Nephron (organoid): ENCODE data around the gene SOX11.

Experiments
- H3K27ac Mint-ChIP-seq, 3 experiments: 2 replicates each; pipeline ENCODE4 v1.8.0; 2020; ENCODE audit warnings: mixed read lengths in 3 of 3, mild to moderate bottlenecking in 2 of 3, moderate library complexity in 1 of 3
- H3K27me3 Mint-ChIP-seq: 2 replicates; pipeline ENCODE4 v1.8.0; 2021; ENCODE audit warnings: low read depth, mild to moderate bottlenecking, moderate library complexity, mixed read lengths
- H3K36me3 Mint-ChIP-seq: 2 replicates; pipeline ENCODE4 v1.8.0; 2020; ENCODE audit warnings: low read depth, mixed read lengths
- H3K4me1 Mint-ChIP-seq: 2 replicates; pipeline ENCODE4 v1.8.0; 2020; ENCODE audit warnings: mixed read lengths
- H3K4me3 Mint-ChIP-seq, 3 experiments: 2 replicates each; pipeline ENCODE4 v1.8.0; 2020; ENCODE audit warnings: mild to moderate bottlenecking in 3 of 3, mixed read lengths in 3 of 3, moderate library complexity in 2 of 3
- H3K9me3 Mint-ChIP-seq: 2 replicates; pipeline ENCODE4 v1.8.0; 2020; ENCODE audit warnings: mixed read lengths
- CTCF ChIP-seq, 3 experiments: fragments of 200-600 bp; sonication (generic); IDR thresholded peaks; one replicate each; pipeline ENCODE4 v1.5.0; 2021; ENCODE audit warnings: antibody characterized with exemption in 3 of 3; ENCODE audit not compliant: unreplicated experiment in 3 of 3

The SOX11 gene

GRCh38 chr2:5689750-5690149 lies 2.4 kb upstream of the SOX11 start:
- Mint-ChIP-seq H3K4me1 (peaks cover 14% of the 10 kb centered on the region), H3K9me3 (no peaks in the 10 kb centered on the region)

GRCh38 chr2:5690286-5690685 lies 1.9 kb upstream of the SOX11 start:
- Mint-ChIP-seq H3K4me3 (peak overlapping the region; percentile 96 to 99 (median 98)), H3K27me3 (peaks cover 21% of the 10 kb centered on the region), H3K9me3 (no peaks in the 10 kb centered on the region), H3K4me1 (peaks cover 14% of the 10 kb centered on the region), H3K27ac (peak overlapping the region; percentile 94 to 99 (median 97)), H3K36me3 (peaks cover 8% of the 10 kb centered on the region)
- TF ChIP-seq CTCF (IDR thresholded peaks at IDR 0.05; ENCODE audit: unreplicated experiment in 3 of 3), result no peak

More at GRCh38 chr2:5689750-5690149, 2.4 kb upstream of the SOX11 start:
- peaks cover 4% of the 10 kb centered on the region for H3K36me3 Mint-ChIP-seq
- peaks cover 21% of the 10 kb centered on the region for H3K27me3 Mint-ChIP-seq
- TF ChIP-seq CTCF (IDR thresholded peaks at IDR 0.05; ENCODE audit: unreplicated experiment in 3 of 3), result no peak
- H3K27ac Mint-ChIP-seq, result peak overlapping the region; percentile 94 to 99 (median 97)
- peak overlapping the region; percentile 96 to 99 (median 98) for H3K4me3 Mint-ChIP-seq

GRCh38 chr2:5690718-5691220 lies 1.4 kb upstream of the SOX11 start:
- peak overlapping the region; percentile 94 to 99 (median 97) for H3K27ac Mint-ChIP-seq
- peaks cover 12% of the 10 kb centered on the region for H3K36me3 Mint-ChIP-seq
- H3K27me3 Mint-ChIP-seq, result peaks cover 25% of the 10 kb centered on the region
- peak overlapping the region; percentile 96 to 99 (median 98) for H3K4me3 Mint-ChIP-seq
- H3K9me3 Mint-ChIP-seq, result no peaks in the 10 kb centered on the region
- H3K4me1 Mint-ChIP-seq, result peaks cover 14% of the 10 kb centered on the region
- no peak for TF ChIP-seq CTCF (IDR thresholded peaks at IDR 0.05; ENCODE audit: unreplicated experiment in 3 of 3)

GRCh38 chr2:5691221-5691984 lies 781 bp upstream of the SOX11 start:
- Mint-ChIP-seq H3K4me1 (peaks cover 14% of the 10 kb centered on the region), H3K27me3 (peaks cover 28% of the 10 kb centered on the region), H3K9me3 (no peaks in the 10 kb centered on the region), H3K36me3 (peaks cover 12% of the 10 kb centered on the region), H3K27ac (peak overlapping the region; percentile 94 to 99 (median 97)), H3K4me3 (peak overlapping the region; percentile 96 to 99 (median 98))
- peak; percentile 20 to 45 (median 32) for TF ChIP-seq CTCF (IDR thresholded peaks at IDR 0.05; ENCODE audit: unreplicated experiment in 3 of 3)

GRCh38 chr2:5692561-5693286 lies 540 bp downstream of the SOX11 start:
- peaks cover 14% of the 10 kb centered on the region for H3K36me3 Mint-ChIP-seq
- H3K9me3 Mint-ChIP-seq, result no peaks in the 10 kb centered on the region
- peak overlapping the region; percentile 92 to 96 (median 94) for H3K27ac Mint-ChIP-seq
- peaks cover 26% of the 10 kb centered on the region for H3K27me3 Mint-ChIP-seq
- H3K4me1 Mint-ChIP-seq, result peaks cover 17% of the 10 kb centered on the region
- H3K4me3 Mint-ChIP-seq, result peak overlapping the region; percentile 96 to 99 (median 97)
- no peak for TF ChIP-seq CTCF (IDR thresholded peaks at IDR 0.05; ENCODE audit: unreplicated experiment in 3 of 3)
